Sigmoid colon (tissue), 7 donors: ENCODE results near the gene CREBL2. TPM values are rescaled to one million over a fixed set of nuclear protein-coding genes. Genes with fewer than 3 reads are reported as not detected.

Source experiments
- DNase-seq: peaks from one replicate; pipeline ENCODE4 v3.0.0-alpha.2; 2019
- H3K27ac ChIP-seq, 4 donors: fragments of 200-600 bp; sonication (generic); one replicate each; pipeline ENCODE4 v1.5.1; 2016 to 2019; ENCODE audit warnings: mild to moderate bottlenecking in 1 of 4
- H3K27me3 ChIP-seq, 3 donors: fragments of 200-600 bp; sonication (generic); one replicate each; pipeline ENCODE4 v1.5.1; 2019; ENCODE audit warnings: mild to moderate bottlenecking in 1 of 3
- H3K36me3 ChIP-seq, 4 donors: fragments of 200-600 bp; sonication (generic); one replicate each; pipeline ENCODE4 v1.5.1; 2016 to 2019
- H3K4me1 ChIP-seq, 4 donors: fragments of 200-600 bp; sonication (generic); one replicate each; pipeline ENCODE4 v1.5.1; 2017 to 2019
- H3K4me3 ChIP-seq, 4 donors: fragments of 200-600 bp; sonication (generic); one replicate each; pipeline ENCODE4 v1.5.1; 2017 to 2019; ENCODE audit warnings: mild to moderate bottlenecking in 2 of 4, moderate library complexity in 1 of 4
- H3K9me3 ChIP-seq, 4 donors: fragments of 200-600 bp in 3 of 4; sonication (generic) in 3 of 4; one replicate each; pipeline versions ENCODE4 v1.5.1 to v1.6.1; 2013 to 2019
- CTCF ChIP-seq, 4 experiments: fragments of 450-650 bp in 3 of 4; fragments of 200-600 bp in 1 of 4; IDR thresholded peaks; one replicate each; pipeline ENCODE4 v1.5.1; 2016 to 2019; ENCODE audit warnings: antibody characterized with exemption in 4 of 4, mild to moderate bottlenecking in 3 of 4, moderate library complexity in 2 of 4
- EP300 ChIP-seq, 4 donors: sonication (generic); formaldehyde crosslinking; IDR thresholded peaks; one replicate each; pipeline ENCODE4 v1.6.1; 2017; ENCODE audit warnings: antibody characterized with exemption in 4 of 4
- POLR2A ChIP-seq, 2 donors: fragments of 450-650 bp; IDR thresholded peaks; one replicate each; pipeline ENCODE4 v1.6.1; 2016; ENCODE audit warnings: antibody characterized with exemption in 2 of 2, mild to moderate bottlenecking in 2 of 2, moderate library complexity in 2 of 2
- POLR2AphosphoS5 ChIP-seq, 4 donors: sonication (generic); formaldehyde crosslinking; IDR thresholded peaks; one replicate each; pipeline ENCODE4 v1.6.1; 2017; ENCODE audit warnings: antibody characterized with exemption in 4 of 4
- WGBS, 2 donors: extraction: QIAGEN DNeasy Blood & Tissue Kit; methylation state at CpG; one replicate each; pipeline ENCODE4 v1.1.7; 2013; 5-methylcytosine and 5-hydroxymethylcytosine counted together
- intact Hi-C: fragments of 100-400 bp; cut with DNase I; formaldehyde crosslinking; loops from one replicate; pipeline ENCODE4 v1.15.1; 2023
- polyA plus RNA-seq, 3 donors: library from polyadenylated mRNA; stranded (reverse); fragments of 200-250 nt; gene quantifications; one replicate each; pipeline ENCODE4 v1.2.3, GENCODE V29; 2013
- total RNA-seq, 4 donors: library from RNA; depleted of rRNA; stranded (reverse); fragments of >200 nt; gene quantifications; one replicate each; pipeline ENCODE4 v1.1.0, GENCODE V29; 2016
- donor health status: healthy with polysubstance abuse.
- donor health status: Bipolar disorder and iron deficiency.
- donor health status: healthy.

CREBL2 gene
- total and polyA plus RNA-seq, 7 donors = 19.0 to 59.9 (median 37.8) TPM

- intact Hi-C loops = no loop called here
- Histone ChIP-seq H3K4me3 (no peak overlapping the region), H3K36me3 (no peaks in the 10 kb centered on the region), H3K9me3 (no peaks in the 10 kb centered on the region), H3K27ac (no peak overlapping the region), H3K27me3 (no peaks in the 10 kb centered on the region), H3K4me1 (peaks cover 0 to 7% (median 5%) of the 10 kb centered on the region in 4 donors)
- WGBS, 2 donors = 62 to 64% methylated on average over 7 of the region's 7 CpGs
- TF ChIP-seq EP300 (IDR thresholded peaks at IDR 0.05) = no peak
- no peak for TF ChIP-seq CTCF (IDR thresholded peaks at IDR 0.05)
- DNase-seq = no peak
Measured at GRCh38 chr12:12606781-12607589, 4.7 kb upstream of the CREBL2 start.

- WGBS, 2 donors = 83 to 91% methylated on average over 1 of the region's 1 CpG
- H3K4me1 ChIP-seq = peaks cover 0 to 18% (median 17%) of the 10 kb centered on the region in 4 donors
- H3K4me3 ChIP-seq = no peak overlapping the region
- no peaks in the 10 kb centered on the region for H3K36me3 ChIP-seq
- intact Hi-C loops = no loop called here
- H3K27me3 ChIP-seq = no peaks in the 10 kb centered on the region
- no peak overlapping the region for H3K27ac ChIP-seq
- TF ChIP-seq POLR2AphosphoS5 (IDR thresholded peaks at IDR 0.05) = no peak
- no peak for TF ChIP-seq CTCF (IDR thresholded peaks at IDR 0.05)
- no peak for TF ChIP-seq POLR2A (IDR thresholded peaks at IDR 0.05)
- no peak for TF ChIP-seq EP300 (IDR thresholded peaks at IDR 0.05)
- no peak for DNase-seq
- H3K9me3 ChIP-seq = no peaks in the 10 kb centered on the region
Measured at GRCh38 chr12:12608557-12608957, 3.1 kb upstream of the CREBL2 start.

DNA sequence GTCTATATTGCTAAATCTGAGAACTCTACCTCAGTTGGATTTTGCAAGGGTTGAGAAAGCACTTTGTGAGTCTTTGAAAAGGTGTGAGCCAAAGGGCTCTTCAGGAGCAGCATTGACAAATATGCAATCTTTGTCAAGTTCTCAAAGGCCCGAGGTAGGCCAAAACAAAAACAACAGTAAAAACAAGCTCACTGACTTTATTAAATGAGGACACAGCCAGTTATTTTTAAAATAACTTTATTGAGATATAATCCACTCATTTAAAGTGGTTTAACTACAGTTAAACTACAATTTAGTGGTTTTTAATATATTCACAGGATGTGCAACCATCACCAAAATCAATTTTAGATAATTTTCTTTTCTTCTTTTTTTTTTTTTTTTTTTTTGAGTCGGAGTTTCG is 2.0 kb upstream of the CREBL2 start:
- WGBS, 2 donors = 93 to 95% methylated on average over 3 of the region's 3 CpGs
- H3K4me1 ChIP-seq = peaks cover 0 to 24% (median 23%) of the 10 kb centered on the region in 4 donors
- TF ChIP-seq CTCF (IDR thresholded peaks at IDR 0.05) = no peak
- no peak for TF ChIP-seq EP300 (IDR thresholded peaks at IDR 0.05)
- no peak for TF ChIP-seq POLR2AphosphoS5 (IDR thresholded peaks at IDR 0.05)
- TF ChIP-seq POLR2A (IDR thresholded peaks at IDR 0.05) = no peak
- intact Hi-C loops = loop anchor here (2.0 to 5.0 kb wide), 3 partner anchors 47 to 108 kb away; partner anchors contain the start of genes CDKN1B, DUSP16 and GPR19
- no peak overlapping the region for H3K27ac ChIP-seq
- DNase-seq = no peak
- no peaks in the 10 kb centered on the region for H3K27me3 ChIP-seq
- no peaks in the 10 kb centered on the region for H3K36me3 ChIP-seq
- no peaks in the 10 kb centered on the region for H3K9me3 ChIP-seq
- no peak overlapping the region for H3K4me3 ChIP-seq

- WGBS, 2 donors = 92 to 96% methylated on average over 4 of the region's 4 CpGs
- intact Hi-C loops = loop anchor here (2.0 to 5.0 kb wide), 3 partner anchors 48 to 107 kb away; partner anchors contain the start of genes CDKN1B, DUSP16 and GPR19
Measured at GRCh38 chr12:12610711-12611110, 965 bp upstream of the CREBL2 start.

More at GRCh38 chr12:12610711-12611110, 965 bp upstream of the CREBL2 start:
- Histone ChIP-seq H3K27me3 (no peaks in the 10 kb centered on the region), H3K36me3 (no peaks in the 10 kb centered on the region), H3K9me3 (no peaks in the 10 kb centered on the region), H3K4me3 (peak overlapping the region in 2 of 4 donors; percentile 56 to 66), H3K4me1 (peaks cover 0 to 34% (median 31%) of the 10 kb centered on the region in 4 donors), H3K27ac (peak overlapping the region; percentile 85 to 96 (median 90))
- no peak for DNase-seq
- TF ChIP-seq CTCF (IDR thresholded peaks at IDR 0.05) (no peak), POLR2A (IDR thresholded peaks at IDR 0.05) (no peak)
